Thyroid gland (tissue), 4 donors: ENCODE data around the gene ULK4.

Source experiments
- POLR2A ChIP-seq, 2 donors: fragments of 450-650 bp; IDR thresholded peaks; one replicate each; pipeline ENCODE4 v1.6.1; 2017; ENCODE audit warnings: antibody characterized with exemption in 2 of 2, mild to moderate bottlenecking in 2 of 2, moderate library complexity in 1 of 2
- TF ChIP-seq, protein P1 (sequence below), 6 experiments: fragments of 200-600 bp in 3 of 6; fragments of 450-650 bp in 3 of 6; sonication (generic) in 3 of 6; IDR thresholded peaks; one replicate each; pipeline ENCODE4 v1.5.1; 2016 to 2019; ENCODE audit warnings: antibody characterized with exemption in 6 of 6, mild to moderate bottlenecking in 2 of 6, inconsistent platforms in 1 of 6, moderate library complexity in 1 of 6

DNA sequence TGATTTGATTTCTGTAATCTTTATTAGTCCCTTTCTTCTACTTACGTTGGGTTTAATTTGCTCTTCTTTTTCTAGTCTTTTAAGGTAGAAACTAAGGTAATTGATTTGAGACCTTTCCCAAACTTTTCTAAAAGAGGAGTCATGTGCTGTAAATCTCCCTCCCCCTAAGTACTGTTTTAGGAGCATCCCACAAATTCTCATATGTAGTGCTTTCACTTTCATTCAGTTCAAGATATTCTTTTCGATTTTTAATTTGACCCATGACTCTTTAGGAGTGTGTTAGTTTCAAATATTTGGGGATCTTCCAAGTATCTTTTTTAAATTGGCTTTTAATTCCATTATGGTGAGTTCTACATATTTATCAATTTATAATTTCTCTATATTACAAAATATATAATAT is 520.8 kb downstream of the ULK4 start:
- TF ChIP-seq, protein P1, sequence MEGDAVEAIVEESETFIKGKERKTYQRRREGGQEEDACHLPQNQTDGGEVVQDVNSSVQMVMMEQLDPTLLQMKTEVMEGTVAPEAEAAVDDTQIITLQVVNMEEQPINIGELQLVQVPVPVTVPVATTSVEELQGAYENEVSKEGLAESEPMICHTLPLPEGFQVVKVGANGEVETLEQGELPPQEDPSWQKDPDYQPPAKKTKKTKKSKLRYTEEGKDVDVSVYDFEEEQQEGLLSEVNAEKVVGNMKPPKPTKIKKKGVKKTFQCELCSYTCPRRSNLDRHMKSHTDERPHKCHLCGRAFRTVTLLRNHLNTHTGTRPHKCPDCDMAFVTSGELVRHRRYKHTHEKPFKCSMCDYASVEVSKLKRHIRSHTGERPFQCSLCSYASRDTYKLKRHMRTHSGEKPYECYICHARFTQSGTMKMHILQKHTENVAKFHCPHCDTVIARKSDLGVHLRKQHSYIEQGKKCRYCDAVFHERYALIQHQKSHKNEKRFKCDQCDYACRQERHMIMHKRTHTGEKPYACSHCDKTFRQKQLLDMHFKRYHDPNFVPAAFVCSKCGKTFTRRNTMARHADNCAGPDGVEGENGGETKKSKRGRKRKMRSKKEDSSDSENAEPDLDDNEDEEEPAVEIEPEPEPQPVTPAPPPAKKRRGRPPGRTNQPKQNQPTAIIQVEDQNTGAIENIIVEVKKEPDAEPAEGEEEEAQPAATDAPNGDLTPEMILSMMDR (IDR thresholded peaks at IDR 0.05): no peak
- TF ChIP-seq POLR2A (IDR thresholded peaks at IDR 0.05): no peak
